ENCODE data around the gene FAM180B.

- TF ChIP-seq CTCF (IDR thresholded peaks at IDR 0.05 in 2 of 3, conservative IDR thresholded peaks at IDR 0.05 in 1 of 3; ENCODE audit: borderline replicate concordance in 1 of 3, insufficient read depth in 1 of 3, low read depth in 2 of 3, low read length in 2 of 3) = no peak
- TF ChIP-seq POLR2AphosphoS5 (IDR thresholded peaks at IDR 0.05; ENCODE audit: low read depth, low read length) = no peak
- no peak for TF ChIP-seq ZNF274 (IDR thresholded peaks at IDR 0.05; ENCODE audit: low read depth, low read length)
- no peak for TF ChIP-seq YY1 (IDR thresholded peaks at IDR 0.05; ENCODE audit: extremely low read depth, insufficient replicate concordance, low read depth, low read length)
- no peak for TF ChIP-seq EZH2 (IDR thresholded peaks at IDR 0.05)
- no peak for TF ChIP-seq ATF3 (IDR thresholded peaks at IDR 0.05)
- TF ChIP-seq ZFX (IDR thresholded peaks at IDR 0.05) = no peak
Measured at GRCh38 chr11:47538741-47539565, 47.5 kb upstream of the FAM180B start.
